Esophagus mucosa (tissue), 1 donor: ENCODE results near the gene NIPSNAP3A. TPM values are rescaled to one million over a fixed set of nuclear protein-coding genes. Genes with fewer than 3 reads are reported as not detected.

Experiments used
- total RNA-seq: library from RNA; stranded (reverse); gene quantifications from one replicate; pipeline ENCODE4 v1.2.4, GENCODE V29; 2023
- donor health status: DM: yes; HTN: yes; CAD: no.

NIPSNAP3A gene
- total RNA-seq, 1 donor from 2014 or later: 22.9 TPM

Other genes starting within 250 kb of the NIPSNAP3A start
- gene OR13F1, start 243.4 kb upstream of the NIPSNAP3A start, total RNA-seq: not detected
- gene OR13C4, start 220.5 kb upstream of the NIPSNAP3A start, total RNA-seq: not detected
- gene OR13C3, start 210.8 kb upstream of the NIPSNAP3A start, total RNA-seq: not detected
- gene OR13C8, start 178.5 kb upstream of the NIPSNAP3A start, total RNA-seq: not detected
- gene OR13C5, start 148.3 kb upstream of the NIPSNAP3A start, total RNA-seq: not detected
- not detected for gene OR13C2, start 142.1 kb upstream of the NIPSNAP3A start, total RNA-seq
- gene OR13C9, start 129.5 kb upstream of the NIPSNAP3A start, total RNA-seq: not detected
- not detected for gene OR13D1, start 53.2 kb upstream of the NIPSNAP3A start, total RNA-seq
- gene NIPSNAP3B, start 16.4 kb downstream of the NIPSNAP3A start, total RNA-seq: 0.76 TPM
- gene ABCA1, start 180.5 kb downstream of the NIPSNAP3A start, total RNA-seq: 23.9 TPM